HepG2 (cell line): ENCODE measurements around the gene ZNF367. TPM values are rescaled to one million over a fixed set of nuclear protein-coding genes. Genes with fewer than 3 reads are reported as not detected.

ENCODE experiments used
- AHDC1 ChIP-seq: sonication (generic); formaldehyde crosslinking; IDR thresholded peaks from 2 replicates; pipeline ENCODE4 v1.5.1; 2020; ENCODE audit warnings: mild to moderate bottlenecking, missing genetic modification reagents, borderline replicate concordance
- AHR ChIP-seq: IDR thresholded peaks from 2 replicates; pipeline ENCODE4 v1.6.1; 2018; ENCODE audit warnings: missing genetic modification reagents, missing compliant biosample characterization
- ATM ChIP-seq: fragments of 450-650 bp; IDR thresholded peaks from 2 replicates; pipeline ENCODE4 v1.7.1; 2017; ENCODE audit warnings: mild to moderate bottlenecking, borderline replicate concordance
- CCDC6 ChIP-seq: sonication (generic); formaldehyde crosslinking; IDR thresholded peaks from 2 replicates; pipeline ENCODE4 v1.8.1; 2022; ENCODE audit warnings: mild to moderate bottlenecking, missing genetic modification reagents, moderate library complexity
- FOXO1 ChIP-seq: sonication (generic); formaldehyde crosslinking; IDR thresholded peaks from 2 replicates; pipeline ENCODE4 v1.4.0; 2020; ENCODE audit warnings: missing genetic modification reagents
- GATAD1 ChIP-seq: IDR thresholded peaks from 2 replicates; pipeline ENCODE4 v1.6.1; 2016; ENCODE audit warnings: missing genetic modification reagents, missing compliant biosample characterization
- HOXA5 ChIP-seq: sonication (generic); formaldehyde crosslinking; IDR thresholded peaks from 2 replicates; pipeline ENCODE4 v1.4.0; 2020; ENCODE audit warnings: missing genetic modification reagents
- ISX ChIP-seq: sonication (generic); formaldehyde crosslinking; conservative IDR thresholded peaks from 2 replicates; pipeline ENCODE4 v1.5.0; 2020; ENCODE audit warnings: missing genetic modification reagents
- KDM6A ChIP-seq: IDR thresholded peaks from 2 replicates; pipeline ENCODE4 v1.6.1; 2016; ENCODE audit warnings: low read depth
- MYC ChIP-seq: sonication (generic); formaldehyde crosslinking; IDR thresholded peaks from 2 replicates; pipeline ENCODE4 v1.9.0; 2021; ENCODE audit warnings: missing genetic modification reagents, borderline replicate concordance
- NCOA2 ChIP-seq: sonication (generic); formaldehyde crosslinking; IDR thresholded peaks from 2 replicates; pipeline ENCODE4 v1.8.0; 2022; ENCODE audit warnings: inconsistent platforms
- SAP130 ChIP-seq: IDR thresholded peaks from 2 replicates; pipeline ENCODE4 v1.6.1; 2016; ENCODE audit warnings: low read depth
- ZNF652 ChIP-seq: IDR thresholded peaks from 2 replicates; pipeline ENCODE4 v1.6.1; 2016; ENCODE audit warnings: low read depth, borderline replicate concordance
- ZSCAN12 ChIP-seq: sonication (generic); formaldehyde crosslinking; IDR thresholded peaks from 2 replicates; pipeline ENCODE4 v1.9.0; 2021; ENCODE audit warnings: mild to moderate bottlenecking, missing genetic modification reagents
- polyA plus RNA-seq, 8 experiments: library from polyadenylated mRNA; depleted of rRNA in 3 of 8; stranded (reverse) in 7 of 8; unstranded in 1 of 8; fragments of >200 nt; fragmentation: Illumina TruSeq in 4 of 8; extraction: Trizol in 4 of 8; gene quantifications; 2 replicates each; pipeline versions ENCODE4 v1.2.1 to v1.2.3, GENCODE V29; 2011 to 2016; ENCODE audit warnings: low read depth in 4 of 8, missing spikeins in 1 of 8, mixed read lengths in 1 of 8; ENCODE audit not compliant: insufficient read depth in 1 of 8
- total RNA-seq, 5 experiments: library from RNA; depleted of rRNA; stranded (reverse); fragments of >200 nt; fragmentation: Illumina TruSeq; extraction: Trizol; gene quantifications; 2 replicates each; pipeline ENCODE4 v1.2.3, GENCODE V29; 2016; ENCODE audit warnings: low read depth in 1 of 5
- TF ChIP-seq, protein P1 (sequence below): IDR thresholded peaks from 2 replicates; pipeline ENCODE4 v1.6.1; 2016; ENCODE audit warnings: missing compliant biosample characterization, missing genetic modification reagents, borderline replicate concordance
- TF ChIP-seq, protein P2 (sequence below): sonication (generic); formaldehyde crosslinking; IDR thresholded peaks from 2 replicates; pipeline ENCODE4 v1.4.0; 2020; ENCODE audit warnings: missing genetic modification reagents

ZNF367 gene
- total and polyA plus RNA-seq, 2 of the 13 experiments (the other 11 are each of a cell fraction or from before 2014, with no cell fraction given) = 2.9 to 7.7 TPM

DNA sequence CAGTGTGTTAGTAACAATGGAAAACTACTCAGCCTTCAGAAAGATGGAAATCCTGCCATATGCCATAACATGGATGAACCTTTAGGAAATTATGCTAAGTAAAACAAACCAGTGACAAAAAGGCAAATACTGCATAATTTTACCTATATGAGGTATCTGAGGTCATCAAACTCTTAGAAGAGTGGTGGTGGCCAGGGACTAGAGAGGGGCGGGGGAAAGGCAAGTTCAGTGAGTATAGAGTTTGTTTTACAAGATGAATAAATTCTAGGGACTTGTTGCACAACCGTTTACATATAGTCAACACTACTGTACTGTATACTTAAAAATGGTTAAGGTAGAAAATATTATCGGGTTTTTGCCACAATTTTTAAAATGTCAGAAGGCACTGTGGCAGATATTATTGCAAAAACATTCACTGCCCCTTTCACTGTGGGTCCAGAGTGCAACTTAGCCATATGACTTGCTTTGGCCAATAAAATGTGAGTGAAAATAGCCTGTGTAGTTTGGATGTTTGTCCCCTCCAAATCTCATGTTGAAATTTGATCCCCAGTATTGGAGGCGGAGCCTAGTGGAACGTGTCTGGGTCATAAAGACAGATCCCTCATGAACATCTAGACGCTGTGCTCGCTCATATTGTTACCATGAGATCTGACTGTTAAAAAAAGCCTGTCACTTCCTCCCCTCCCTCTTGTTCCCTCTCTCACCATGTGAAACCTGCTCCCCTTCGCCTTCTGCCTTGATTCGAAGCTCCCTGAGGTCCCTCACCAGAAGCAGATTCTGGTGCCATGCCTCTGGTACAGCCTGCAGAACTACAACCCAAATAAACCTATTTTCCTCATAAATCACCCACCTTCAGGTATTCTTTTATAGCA is 9.5 kb downstream of the ZNF367 start (continued):
- TF ChIP-seq CCDC6 (CRISPR knock-in tag) = peak; percentile 46; the same call in 1 of the 2 replicates
- 0 out of 2 replicates have a peak, but pooled peaks have one; percentile 9 for TF ChIP-seq AHDC1 (CRISPR knock-in tag)
- no peak for TF ChIP-seq GATAD1 (CRISPR knock-in tag)
- TF ChIP-seq HOXA5 (CRISPR knock-in tag) = peak; percentile 28; the same call in 1 of the 2 replicates
- TF ChIP-seq ATM = no peak
- TF ChIP-seq, protein P1, sequence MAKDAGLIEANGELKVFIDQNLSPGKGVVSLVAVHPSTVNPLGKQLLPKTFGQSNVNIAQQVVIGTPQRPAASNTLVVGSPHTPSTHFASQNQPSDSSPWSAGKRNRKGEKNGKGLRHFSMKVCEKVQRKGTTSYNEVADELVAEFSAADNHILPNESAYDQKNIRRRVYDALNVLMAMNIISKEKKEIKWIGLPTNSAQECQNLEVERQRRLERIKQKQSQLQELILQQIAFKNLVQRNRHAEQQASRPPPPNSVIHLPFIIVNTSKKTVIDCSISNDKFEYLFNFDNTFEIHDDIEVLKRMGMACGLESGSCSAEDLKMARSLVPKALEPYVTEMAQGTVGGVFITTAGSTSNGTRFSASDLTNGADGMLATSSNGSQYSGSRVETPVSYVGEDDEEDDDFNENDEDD (CRISPR knock-in tag) = 0 out of 2 replicates have a peak, but pooled peaks have one; percentile 33
- peak; percentile 54; the same call in 1 of the 2 replicates for TF ChIP-seq NCOA2 (CRISPR knock-in tag)
- TF ChIP-seq, protein P2, sequence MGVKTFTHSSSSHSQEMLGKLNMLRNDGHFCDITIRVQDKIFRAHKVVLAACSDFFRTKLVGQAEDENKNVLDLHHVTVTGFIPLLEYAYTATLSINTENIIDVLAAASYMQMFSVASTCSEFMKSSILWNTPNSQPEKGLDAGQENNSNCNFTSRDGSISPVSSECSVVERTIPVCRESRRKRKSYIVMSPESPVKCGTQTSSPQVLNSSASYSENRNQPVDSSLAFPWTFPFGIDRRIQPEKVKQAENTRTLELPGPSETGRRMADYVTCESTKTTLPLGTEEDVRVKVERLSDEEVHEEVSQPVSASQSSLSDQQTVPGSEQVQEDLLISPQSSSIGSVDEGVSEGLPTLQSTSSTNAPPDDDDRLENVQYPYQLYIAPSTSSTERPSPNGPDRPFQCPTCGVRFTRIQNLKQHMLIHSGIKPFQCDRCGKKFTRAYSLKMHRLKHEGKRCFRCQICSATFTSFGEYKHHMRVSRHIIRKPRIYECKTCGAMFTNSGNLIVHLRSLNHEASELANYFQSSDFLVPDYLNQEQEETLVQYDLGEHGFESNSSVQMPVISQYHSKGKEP (CRISPR knock-in tag) = no peak
- no peak for TF ChIP-seq ZNF652
- no peak for TF ChIP-seq ISX
- peak; percentile 27; the same call in 1 of the 2 replicates for TF ChIP-seq FOXO1 (CRISPR knock-in tag)
- TF ChIP-seq ZSCAN12 (CRISPR knock-in tag) = no peak
- TF ChIP-seq MYC (CRISPR knock-in tag) = peak; percentile 44; the same call in 1 of the 2 replicates
- TF ChIP-seq KDM6A (CRISPR knock-in tag) = peak; percentile 51; the same call in 1 of the 2 replicates
- TF ChIP-seq SAP130 = peak; percentile 78; the same call in 1 of the 2 replicates
- no peak for TF ChIP-seq AHR
